ENCODE measurements around the gene RNASEH2B.
A peak's percentile ranks its signal among the peaks of the same experiment; 100 is the strongest.

The RNASEH2B gene, protein sequence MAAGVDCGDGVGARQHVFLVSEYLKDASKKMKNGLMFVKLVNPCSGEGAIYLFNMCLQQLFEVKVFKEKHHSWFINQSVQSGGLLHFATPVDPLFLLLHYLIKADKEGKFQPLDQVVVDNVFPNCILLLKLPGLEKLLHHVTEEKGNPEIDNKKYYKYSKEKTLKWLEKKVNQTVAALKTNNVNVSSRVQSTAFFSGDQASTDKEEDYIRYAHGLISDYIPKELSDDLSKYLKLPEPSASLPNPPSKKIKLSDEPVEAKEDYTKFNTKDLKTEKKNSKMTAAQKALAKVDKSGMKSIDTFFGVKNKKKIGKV

DNA sequence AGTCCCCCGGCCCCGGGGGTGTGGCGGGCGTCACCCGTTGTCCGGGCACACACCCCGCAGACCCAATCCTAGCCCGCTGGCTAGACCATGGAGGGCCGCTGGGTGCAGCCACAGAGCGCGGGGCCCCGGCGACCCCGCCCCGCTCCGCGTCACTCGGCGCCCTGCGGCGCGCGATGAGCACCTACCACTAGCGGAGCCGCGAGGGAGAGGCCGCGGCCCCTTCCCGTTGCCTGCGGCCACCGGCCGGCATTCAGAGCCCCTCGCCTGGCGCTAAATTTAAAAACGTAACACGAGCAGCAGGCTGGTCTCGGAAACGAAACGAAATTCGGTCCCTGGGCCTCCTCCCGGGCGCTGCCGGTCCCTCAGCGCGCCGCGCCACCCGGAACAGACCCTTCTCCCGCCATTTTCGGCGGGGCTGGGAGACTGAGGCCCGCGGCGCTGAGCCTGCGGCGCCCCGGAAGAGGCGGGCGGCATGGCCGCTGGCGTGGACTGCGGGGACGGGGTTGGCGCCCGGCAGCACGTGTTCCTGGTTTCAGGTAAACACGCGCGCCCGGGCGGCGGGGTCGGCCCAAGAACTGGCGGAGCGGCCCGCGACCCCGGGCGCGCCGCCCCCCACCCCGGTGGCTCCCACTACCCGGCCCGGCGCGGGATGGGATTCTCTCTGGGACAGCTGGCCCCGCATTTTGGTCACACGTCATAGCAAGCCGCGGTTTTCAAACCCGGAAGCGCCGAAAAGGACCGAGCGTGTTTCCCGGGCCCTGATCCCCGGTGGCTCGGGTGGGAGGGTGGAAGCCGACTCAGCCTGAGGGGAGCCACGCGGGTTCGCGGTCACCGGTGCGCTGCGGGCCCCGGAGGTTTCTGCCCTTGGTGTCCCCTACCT lies at the start of gene RNASEH2B:
Gene RNASEH2B (plus strand): TSS at position 187 of the 880 bp plus-strand sequence. CDS start 286 bp downstream, at position 473.
- DNase-seq = peak; percentile 46 to 60 (median 57)

DNA sequence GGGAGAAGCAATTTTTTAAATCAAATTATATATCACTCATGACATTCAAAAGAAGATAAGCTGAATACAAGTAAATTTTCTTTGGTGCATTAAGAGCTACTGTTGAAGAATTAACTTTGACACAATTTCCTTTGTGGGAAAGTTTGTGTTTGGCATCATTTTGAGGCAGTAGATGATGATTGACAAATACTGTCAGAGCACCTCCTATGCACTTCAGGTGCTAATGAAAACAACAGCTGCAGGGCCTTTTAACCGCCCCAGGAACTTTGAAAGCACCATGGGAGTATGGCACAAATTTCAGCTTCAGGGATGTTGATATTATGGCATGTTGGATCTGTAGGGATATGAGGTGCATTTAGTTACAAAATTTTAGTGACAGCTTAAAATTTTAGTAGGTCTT lies 45.1 kb upstream of the RNASEH2B start:
- DNase-seq = no peak

DNA sequence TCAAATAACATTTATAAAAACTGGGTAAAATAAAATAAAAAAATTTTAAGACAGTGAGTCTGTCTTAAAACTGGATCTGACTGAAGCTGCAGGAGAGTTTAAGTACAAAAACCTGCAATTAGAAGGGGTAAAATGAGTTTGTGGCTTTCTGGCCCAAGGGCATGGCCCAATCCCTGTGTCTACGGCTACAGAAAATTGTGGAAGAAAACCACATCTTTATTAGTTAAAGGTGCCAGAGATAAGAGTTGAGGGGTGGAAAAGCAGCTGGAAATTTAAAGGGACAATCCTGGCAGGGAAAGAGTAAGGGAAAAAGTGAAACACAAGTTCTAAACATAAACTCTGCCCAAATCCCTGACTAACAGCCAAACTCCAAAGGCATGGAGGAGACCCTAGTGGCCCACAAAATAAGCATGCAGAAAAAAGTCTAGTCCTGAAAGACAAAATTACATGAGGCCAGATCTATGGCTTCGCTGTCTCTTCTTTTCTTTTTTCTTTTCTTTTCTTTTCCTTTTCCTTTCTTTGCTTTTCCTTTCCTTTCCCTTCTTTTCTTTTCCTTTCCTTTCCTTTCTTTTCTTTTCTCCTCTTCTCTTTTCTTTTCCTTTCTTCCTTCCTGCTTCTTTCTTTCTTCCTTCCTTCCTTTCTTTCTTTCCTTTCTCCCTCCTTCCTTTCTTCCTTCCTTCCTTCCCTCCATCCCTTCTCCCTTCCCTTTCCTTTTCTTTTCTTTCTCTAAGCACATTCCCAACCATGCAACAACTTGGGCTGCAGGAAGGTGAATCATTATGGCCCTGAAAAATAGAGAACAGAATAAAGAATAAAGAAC lies 42.6 kb upstream of the RNASEH2B start:
- no peak for DNase-seq

DNA sequence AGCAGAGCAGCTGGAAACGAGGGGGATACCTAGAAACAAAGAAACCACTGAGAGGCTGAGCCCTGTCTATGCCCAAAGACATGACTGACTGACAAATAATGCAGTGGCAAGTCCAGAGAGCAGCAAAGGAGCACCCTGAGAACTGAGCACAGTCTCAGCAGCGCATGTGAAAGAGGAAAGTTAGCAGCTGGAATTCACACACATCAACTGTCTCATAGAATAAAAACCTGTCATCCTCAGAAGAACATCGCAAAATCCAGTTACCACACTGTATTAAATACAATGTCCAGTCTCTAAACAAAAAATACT lies 42.0 kb upstream of the RNASEH2B start:
- DNase-seq = no peak

DNA sequence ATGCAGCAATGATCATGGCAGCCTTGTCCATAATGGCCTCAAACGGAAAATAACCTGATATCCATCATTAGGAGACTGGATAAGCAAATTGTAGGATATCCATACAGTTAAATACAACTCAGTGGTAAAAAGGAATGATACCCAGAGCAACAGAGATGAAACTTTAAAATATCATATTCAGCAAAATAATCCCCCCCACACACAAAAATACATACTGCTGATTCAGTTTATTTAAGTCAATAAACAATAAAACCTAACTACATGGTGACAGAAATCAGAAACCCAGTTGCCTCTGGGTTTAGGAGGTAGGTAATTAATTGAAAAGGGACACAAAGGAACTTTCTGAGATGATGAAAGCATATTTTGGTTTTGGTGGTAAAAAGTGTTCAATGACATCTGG lies 38.2 kb upstream of the RNASEH2B start:
- DNase-seq = no peak

DNA sequence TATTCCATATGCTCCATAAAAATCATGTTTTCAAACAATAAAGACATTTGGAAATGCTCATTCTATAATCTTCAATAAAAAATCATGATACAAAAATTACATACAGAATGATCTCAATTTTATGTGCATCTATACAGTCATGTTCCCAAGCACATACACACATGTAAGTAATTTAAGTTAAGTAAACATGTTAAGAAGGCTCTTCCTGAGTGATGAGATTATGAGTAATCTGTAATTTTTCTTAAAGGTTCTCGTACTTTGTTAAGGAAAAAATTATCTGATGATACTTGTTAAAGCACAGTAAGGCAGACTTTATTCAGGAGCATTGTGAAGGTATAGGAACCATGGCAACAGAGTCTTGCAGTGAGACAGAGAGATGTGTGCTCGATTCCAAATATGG lies 36.1 kb upstream of the RNASEH2B start:
- no peak for DNase-seq

DNA sequence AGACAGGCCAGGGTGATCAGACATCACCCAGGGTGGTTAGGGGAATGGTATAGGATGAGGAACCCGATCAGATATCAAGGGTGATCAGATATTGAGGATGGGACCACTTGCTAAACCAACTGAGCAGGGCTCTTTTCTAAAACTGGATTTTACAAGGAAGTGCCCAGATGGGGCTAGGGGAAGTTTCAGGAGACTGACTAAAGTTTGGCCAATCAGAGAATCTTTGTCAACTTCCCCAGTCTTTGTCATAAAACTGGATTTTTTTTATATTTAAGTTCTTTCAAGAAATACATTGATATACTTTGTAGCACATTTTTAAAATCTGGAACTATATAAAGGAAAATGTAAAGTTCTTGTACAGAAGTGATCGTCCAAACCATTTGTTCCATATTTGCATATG lies 35.6 kb upstream of the RNASEH2B start:
- no peak for DNase-seq

DNA sequence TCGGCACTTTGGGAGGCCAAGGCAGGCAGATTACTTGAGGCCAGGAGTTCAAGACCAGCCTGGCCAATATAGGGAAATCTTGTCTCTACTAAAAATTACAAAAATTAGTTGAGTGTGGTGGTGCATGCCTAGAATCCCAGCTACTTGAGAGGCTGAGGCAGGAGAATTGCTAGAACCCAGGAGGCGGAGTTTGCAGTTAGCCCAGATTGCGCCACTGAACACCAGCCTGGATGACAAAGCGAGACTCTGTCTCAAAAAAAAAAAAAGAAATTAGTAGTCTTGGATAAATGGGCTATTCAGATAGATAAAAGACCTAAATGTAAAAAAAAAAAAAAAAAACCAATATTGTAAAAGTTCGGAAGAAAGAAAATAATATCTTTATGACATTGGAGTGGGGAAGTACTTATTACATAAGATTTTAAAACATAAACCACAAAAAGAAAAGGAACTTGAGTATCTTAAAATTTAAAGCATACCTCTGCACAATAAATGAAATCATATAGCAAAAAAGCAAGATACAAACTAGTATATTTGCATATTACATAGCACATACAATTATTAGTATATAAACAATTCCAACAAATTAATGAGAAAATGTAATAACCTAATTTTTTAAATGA lies 26.7 kb upstream of the RNASEH2B start:
- no peak for DNase-seq

DNA sequence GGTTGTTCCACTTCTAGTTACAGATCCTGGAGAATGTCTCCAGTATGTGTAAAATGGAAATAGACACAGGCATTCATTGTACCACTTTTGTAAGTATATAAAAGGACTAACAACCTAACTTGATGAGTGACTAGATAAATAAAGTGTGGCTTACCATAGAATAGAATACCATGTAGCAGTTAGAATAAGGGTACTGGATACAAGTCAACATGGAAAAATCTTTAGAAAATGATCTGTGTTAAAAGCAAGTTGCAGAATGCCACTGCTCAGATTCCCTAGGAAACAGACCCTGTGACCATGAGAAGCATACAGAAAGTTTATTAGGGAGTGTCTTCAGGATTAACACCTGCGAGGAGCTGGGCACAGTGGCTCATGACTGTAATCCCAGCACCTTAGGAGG lies 25.9 kb upstream of the RNASEH2B start:
- no peak for DNase-seq

DNA sequence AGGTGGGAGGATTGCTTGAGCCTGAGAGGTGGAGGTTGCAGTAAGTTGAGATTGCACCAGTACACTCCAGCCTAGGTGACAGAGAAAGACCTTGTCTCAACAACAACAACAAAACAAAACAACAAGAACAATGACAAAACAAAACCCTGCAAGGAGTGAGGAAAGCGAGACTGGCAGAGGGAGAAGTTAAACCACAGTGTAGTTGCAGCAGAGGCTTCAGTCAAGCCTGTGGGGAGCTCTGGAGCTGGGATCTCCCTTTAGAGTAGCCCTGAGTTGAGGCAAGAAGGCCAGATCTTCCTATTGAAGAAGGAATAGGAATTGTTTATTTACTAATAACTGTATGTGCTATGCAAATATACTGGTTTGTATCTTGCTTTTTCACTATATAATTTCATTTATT lies 25.3 kb upstream of the RNASEH2B start:
- DNase-seq = no peak

DNA sequence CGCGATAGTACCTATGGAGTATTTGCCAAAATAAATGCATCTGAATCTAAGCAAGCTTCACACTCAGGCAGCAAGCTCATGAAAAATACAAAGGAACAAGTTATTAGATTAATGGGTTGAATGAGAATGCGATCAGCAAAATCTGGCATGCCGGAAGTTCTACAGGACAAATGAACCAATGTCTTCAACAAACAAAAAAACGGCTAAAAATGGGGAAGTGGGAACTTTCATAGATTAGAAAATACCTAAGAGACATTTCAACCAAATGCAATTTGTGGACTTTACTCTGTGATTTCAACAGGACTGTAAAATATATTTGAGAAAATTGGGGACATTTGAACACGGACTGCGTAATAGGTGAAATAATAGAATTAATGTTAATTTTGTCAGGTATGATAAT lies 22.4 kb upstream of the RNASEH2B start:
- no peak for DNase-seq

DNA sequence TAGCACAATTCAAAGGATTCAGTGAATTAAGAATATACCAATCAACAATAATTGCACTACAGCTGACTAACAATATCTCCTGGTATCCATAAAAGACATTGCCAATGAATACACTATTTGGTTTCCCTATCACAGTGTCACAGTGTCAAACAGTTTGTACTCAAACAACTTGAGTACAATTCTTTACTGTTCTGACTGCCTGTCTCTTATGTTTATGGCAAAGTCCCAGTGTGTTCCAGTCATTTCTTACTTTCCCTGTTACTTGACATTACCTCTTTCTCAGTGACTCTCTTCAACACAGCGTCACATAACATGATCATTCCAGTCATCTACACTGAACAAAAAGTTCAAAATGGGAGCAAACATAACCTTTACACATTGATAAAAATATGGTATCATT lies 21.2 kb upstream of the RNASEH2B start:
- no peak for DNase-seq

DNA sequence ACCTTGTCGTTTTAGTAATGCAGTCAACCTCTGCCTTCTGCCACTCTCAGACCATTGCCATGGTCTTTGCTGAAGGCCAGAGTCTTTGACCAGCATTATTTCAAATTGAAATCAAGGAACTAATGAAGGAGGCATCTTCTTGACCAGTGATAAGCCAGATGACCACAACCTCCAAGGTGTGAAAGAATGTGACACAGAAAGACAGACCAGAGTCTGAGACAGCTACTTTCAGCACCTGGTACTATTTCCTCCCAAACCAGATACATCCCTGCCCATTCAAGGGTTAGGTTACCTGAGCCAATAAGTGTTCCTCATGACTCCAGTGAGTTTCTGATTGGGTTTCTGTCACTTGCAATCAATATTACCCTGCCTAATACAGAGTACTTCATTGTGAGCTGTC lies 20.3 kb upstream of the RNASEH2B start:
- no peak for DNase-seq

DNA sequence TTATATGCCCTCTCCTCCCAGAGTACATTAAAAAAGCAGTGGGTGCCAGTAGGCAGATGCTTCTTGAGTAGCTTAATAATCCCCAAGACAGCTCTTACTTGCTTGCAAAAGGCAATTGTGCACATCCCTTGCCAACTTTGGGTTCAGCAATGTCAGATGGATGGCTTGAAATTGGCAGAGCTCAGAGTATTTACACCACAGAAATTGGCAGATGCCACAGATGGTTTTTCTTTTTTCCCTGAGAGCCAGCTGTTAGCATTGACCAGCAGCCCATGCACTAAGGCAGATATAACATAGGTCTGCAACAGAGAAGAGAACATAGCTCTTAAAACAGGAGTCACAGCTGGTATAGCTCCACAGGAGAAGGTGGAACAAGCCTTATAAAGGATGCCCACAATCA lies 18.4 kb upstream of the RNASEH2B start:
- no peak for DNase-seq

DNA sequence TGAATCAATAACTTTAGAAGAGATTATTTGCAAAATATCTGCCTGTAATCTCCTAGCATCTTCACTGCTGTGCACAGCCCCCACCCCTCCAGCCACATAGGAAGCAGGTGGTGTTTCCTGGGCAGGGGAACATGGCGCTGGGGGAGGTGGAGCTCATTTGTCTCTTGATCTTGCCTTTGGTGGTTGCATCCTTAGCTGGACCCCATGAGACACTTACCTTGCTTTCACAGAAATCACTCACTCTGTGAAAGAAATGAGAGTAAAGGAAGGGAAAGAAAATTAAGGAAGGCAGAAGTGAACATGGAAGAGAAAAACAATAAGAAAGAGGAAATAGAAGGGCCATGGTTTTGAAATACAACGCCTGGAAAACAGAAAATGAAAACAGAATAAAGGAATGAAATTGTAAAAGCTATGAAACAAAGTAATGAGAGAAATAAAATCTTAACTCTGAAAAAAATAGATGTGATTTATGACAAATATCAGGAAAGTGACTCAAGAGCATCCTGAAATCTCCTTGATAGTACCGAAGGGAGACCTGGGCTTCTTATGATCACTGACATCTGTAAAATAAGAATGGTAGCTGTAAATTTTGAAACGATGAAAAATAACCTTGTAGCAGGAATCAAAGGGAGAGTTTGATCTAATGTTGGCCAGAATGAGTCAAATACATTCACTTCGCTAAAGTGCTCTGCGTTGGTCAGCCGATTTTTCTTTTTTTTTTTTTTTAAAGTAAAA lies 17.2 kb upstream of the RNASEH2B start:
- peak in 2 of 4 experiments; percentile 7 for DNase-seq

DNA sequence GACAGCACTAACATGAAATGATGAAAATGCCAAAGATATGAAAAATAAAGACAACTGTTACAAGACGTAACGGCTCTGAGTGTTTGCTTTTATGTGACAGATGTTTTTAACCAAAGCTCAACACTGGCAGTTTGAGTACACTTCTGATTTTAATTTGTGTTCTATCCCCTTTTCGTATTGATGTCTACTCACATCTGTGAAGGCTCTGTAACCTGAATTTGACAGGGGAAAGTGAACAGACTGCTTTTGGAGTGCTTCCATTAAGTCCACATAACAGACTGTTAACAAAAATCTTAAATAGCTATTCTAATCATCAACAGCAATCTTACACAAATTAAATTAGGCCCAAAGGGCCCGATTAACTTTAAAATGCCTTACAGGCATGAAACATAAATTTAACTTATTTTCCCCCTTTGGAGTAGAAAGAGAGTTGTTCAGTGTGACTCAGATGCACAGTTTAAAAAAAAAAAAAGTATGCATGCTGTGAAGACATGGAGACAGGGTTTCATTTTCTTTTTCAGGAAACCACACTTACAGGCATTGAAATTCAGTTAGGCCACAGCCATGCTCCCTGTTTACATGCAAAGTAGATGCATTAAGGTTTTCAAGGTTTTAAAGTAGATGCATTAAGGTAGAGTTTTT lies 16.3 kb upstream of the RNASEH2B start:
- peak in 1 of 4 experiments; percentile 4 for DNase-seq

DNA sequence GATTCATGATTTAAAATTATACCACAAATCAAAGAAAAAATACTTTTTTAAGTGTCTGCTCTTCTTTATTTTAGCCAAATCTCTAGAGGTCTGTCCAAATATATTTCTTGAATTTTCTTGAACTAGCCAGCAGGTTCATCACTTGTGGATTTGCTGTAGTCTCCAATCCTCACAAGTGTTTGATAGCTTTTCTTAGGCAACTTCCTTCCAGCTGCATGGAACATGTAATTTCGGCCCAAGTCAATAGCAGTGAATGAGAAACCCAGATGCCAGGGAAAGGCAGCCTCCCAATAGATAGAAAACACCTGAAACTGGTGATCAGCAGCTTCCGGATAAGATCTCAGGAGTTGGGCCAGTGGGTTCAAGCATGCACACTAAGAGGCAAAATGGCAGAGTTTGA lies 15.6 kb upstream of the RNASEH2B start:
- DNase-seq = no peak

DNA sequence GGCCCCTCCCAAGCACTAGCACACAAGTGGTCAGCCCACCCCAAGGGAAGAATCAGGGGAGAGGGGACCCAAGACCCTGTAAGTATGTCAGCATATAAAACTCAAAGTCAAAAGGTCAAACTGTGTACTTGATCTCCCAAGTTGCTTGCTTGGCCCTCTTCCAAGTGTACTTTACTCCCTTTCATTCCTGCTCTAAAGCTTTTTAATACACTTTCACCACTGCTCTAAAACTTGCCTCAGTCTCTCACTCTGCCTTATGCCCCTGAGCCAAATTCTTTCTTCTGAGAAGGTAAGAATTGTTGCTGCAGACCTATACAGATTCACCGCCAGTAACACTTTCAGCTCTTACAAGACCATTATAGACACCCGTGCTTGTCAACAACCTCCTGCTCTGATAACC lies 15.1 kb upstream of the RNASEH2B start:
- DNase-seq = no peak

DNA sequence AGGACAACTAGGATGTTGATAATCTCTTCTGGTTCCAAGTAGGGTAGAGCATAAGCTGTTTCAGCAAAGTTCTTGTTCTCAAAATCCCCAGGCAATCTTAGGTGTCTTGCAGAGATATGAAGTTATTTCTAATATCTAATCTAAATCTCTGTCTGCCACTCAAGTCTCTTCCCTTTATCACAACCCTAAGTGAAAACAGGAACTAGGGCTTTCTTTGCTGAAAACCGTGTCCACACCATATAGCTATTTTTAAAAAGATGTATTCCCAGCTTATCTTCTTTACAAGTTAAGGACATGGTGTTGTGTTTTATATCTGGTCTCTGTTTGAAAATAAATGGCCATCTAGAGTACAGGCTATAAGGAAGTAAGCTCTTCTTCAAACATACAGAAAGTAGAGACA lies 11.3 kb upstream of the RNASEH2B start:
- DNase-seq = no peak

DNA sequence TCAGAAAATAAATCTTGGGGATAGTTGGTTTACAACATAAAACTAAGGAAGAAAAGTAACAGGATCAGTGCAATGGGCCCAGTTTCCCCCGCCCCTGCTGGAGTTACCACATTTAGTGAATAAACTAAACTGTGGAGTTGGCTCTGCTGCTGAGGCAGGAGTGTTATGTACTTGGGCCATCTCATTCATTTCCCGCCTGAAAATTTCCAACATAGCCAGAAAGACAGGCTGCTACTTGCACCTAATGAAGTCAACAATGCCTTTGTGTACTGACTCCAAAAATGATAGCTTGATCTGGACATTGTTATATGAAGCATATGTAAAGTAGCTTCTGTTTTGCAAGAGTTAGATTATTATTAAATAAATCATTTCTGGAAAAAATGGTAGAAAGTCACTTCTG lies 7.9 kb upstream of the RNASEH2B start:
- no peak for DNase-seq

DNA sequence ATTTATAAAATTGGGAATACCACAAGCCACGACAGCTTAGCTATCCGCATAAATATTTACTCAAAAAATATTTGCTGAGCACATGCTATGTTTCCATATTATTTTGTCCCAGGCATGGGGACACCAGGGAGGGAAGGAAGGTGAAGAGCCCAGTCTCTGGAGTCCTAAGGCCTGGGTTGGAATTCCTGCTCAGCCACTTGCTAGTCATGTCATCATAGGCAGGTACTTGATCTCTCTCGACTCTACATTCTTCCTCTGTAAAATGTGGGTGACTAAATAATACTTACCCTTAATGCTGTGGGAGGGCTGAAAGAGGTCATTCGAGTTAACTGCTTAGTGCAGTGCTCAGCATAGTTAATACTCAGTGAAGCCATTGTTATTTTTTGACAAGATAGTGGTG lies 4.3 kb upstream of the RNASEH2B start:
- no peak for DNase-seq

DNA sequence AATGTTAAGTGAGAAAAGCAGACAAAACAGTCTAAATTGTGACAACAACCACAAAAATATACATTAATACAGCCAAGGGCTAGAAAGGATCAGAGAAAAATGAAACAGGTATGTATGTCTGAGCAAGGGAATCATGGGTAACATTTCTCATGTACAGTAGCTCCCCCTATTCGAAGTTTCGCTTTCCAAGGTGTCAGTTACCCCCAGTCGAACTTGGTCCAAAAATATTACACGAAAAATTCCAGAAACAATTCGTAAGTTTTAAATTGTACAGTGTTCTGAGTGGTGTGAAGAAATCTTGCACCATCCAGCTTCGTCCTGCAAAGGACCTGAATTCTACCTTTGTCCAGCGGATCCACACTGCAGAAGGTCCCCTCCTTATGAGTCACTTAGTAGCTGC lies 1.8 kb upstream of the RNASEH2B start:
- DNase-seq = no peak
